GM21528 (cell line): ENCODE measurements around the gene ARNT2.

Experiments
- ATAC-seq: cut with Tn5 transposase; IDR thresholded peaks from one replicate; pipeline ENCODE4 v1.9.1; 2021; ENCODE audit warnings: mild to moderate bottlenecking, moderate library complexity; ENCODE audit not compliant: unreplicated experiment, low FRiP score

Gene ARNT2

DNA sequence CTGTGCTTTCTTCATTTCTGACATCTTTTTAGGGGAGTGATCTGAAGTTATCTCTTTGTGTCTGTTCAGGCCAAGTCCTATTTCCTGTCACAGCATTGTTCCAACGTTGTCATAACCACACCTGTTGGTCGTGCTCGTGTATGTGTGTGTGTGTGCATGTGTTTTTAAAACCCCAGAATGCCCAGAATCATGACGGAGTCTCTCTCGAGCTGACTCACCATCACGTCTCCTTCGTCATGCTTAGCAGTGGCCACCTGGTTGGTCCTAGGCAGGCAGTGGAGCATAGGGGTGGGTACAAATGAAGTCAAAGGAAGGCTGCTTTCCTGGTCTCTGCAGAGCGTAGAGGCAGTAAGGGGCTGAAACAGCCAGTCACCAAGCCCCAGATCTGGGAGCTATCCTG is 164.1 kb downstream of the ARNT2 start:
- ATAC-seq, result no peak

DNA sequence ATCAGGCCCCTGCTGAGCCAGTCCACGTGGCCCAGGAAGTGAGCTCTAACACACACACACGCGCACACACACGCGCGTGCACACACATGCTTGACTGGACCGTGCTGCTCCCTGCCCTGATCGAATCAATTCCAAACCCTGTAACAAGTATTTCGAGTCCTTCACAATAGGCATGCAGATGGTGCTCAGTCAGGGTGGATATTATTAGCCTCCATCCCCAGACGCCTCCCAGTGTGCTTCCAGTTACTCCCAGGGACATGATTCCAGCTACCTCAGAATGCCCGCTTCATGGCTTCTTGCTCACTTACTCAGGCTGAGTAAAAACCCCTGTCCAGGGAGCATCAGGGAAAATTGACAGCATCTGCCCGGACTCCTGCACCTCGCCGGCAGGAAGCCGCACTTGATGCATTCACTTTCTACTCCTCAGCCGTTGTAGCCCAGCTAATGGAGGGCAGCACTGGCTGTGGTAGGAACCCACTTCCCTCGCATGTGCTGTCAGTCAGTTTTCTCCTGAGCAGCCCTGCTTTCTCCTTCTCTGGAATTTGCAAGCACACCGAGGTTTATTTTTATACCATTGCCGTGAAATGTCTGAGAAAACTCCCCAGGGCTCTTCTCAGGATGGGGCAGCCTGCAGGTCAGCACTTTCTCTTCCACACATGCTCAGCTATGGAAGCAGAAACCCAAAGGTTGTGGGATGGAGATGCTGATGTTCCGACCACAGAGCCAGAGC is 164.9 kb downstream of the ARNT2 start:
- ATAC-seq, result no peak

DNA sequence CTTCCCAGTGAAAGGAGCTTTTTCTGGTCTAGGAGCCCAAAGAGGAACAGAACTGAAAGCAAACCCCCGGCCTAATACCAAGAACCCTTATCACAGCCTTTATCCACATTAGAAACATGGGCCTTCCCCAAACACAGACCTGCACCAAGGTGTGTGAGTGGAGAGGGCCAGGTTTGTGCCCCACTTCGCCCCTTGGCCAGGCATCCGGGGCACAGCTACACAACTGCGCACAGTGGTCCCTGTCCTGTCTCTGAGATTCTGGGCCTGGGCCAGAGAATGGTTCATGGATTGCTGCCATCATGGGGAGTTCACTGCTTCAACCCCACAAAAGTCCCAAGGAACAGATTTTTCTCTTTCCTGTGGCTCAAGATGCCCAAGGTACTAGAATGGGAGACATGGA is 165.5 kb downstream of the ARNT2 start:
- ATAC-seq, result no peak

DNA sequence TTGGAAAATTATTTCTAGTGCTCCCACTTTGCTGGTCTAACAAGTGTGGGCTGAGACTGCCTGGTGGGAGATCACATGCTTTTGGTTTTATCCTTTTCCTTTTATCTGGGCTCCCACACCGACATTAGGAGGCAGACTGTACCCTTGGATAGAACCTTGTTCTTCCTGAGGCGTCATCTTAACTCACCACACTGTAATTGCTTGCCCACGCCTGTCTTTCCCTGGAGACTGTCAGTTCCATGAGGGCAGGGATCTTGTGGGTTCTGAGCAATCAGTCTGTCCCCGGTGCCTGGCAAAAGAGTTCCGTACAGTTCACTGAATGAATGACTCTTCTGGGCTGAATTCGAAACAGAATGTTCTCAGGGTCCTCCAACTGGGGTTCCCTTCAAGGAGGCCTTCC is 166.4 kb downstream of the ARNT2 start:
- no peak for ATAC-seq

DNA sequence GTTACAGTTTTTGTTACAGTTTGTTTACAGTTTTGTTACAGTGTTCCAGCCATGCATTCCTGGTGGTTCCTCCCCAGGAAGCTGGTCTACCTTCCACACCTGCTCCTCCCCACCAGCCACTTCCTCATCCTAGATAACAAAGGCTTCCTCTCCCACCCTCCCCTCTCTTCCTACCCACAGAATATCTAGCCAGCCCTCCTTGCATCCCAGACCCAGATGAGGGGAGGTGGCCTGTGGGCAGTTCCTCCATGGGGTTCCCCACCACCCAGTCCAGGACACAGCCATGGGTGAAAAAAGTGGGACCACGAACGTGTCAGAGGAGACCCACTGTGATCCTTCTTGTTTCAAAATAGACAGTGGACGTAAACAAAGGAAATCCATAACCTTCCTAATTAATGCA is 168.2 kb downstream of the ARNT2 start:
- no peak for ATAC-seq

DNA sequence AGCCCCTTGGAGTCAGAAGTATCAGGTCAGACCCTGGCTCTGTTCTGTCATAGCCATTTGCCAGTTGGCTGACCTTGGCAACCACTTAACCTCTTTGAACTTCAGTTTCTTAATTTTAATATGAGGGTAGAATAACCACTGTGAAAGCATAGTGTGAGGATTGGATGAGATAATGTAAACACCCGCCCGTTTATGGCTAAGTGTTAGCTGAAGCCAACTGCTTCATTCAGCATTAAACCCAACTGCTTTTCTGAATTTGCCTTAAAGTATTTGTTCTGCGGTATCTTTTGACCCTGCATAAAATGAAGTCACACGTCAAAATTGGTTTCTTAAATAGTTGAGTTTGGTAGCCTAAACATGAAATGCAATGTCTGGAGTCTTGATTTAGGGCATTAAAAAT is 169.4 kb downstream of the ARNT2 start:
- no peak for ATAC-seq

DNA sequence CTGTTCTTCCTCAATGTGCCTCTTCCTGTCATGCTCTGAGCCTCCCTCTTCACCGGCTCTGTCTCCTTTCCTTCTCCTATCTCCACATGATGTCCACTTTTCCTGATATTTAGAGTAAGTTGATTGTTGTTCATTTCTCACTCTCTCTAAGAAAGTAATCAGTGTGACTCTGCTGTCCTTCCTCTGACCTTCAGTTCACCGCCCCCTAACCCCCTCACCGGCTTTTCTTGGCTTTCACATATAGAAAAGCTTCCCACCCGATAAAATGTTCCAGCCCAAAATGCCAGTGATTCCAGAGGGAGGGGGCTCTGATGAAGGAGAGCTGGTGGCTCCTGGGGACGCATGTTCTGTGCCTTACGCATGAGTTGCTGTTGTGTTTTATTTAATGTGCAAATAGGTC is 170.4 kb downstream of the ARNT2 start:
- no peak for ATAC-seq

DNA sequence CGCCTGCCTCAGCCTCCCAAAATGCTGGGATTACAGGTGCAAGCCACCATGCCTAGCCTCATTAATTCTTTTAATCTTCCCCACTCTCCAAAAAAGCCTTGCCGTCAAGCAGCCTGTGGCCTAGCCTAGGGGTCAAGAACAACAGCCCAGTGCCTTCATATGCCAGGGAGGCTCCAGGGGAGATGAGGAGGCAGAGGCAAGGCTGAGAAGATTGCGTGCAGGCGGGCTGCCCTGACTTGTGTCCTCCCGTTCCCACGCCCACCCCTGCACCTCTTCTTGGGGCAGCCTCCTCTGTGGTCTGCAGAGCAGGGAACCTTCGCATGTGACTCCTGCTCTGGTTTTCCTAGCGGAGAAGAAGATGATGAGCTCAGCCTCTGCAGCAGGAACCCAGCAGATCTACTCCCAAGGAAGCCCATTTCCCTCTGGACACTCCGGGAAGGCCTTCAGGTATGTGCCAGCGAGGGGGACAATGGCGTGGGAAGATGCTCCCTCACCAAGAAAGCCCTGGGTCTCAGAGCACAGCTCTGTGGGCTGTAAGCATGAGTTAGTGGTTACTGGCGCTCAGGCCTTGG is 172.4 kb downstream of the ARNT2 start:
- no peak for ATAC-seq

DNA sequence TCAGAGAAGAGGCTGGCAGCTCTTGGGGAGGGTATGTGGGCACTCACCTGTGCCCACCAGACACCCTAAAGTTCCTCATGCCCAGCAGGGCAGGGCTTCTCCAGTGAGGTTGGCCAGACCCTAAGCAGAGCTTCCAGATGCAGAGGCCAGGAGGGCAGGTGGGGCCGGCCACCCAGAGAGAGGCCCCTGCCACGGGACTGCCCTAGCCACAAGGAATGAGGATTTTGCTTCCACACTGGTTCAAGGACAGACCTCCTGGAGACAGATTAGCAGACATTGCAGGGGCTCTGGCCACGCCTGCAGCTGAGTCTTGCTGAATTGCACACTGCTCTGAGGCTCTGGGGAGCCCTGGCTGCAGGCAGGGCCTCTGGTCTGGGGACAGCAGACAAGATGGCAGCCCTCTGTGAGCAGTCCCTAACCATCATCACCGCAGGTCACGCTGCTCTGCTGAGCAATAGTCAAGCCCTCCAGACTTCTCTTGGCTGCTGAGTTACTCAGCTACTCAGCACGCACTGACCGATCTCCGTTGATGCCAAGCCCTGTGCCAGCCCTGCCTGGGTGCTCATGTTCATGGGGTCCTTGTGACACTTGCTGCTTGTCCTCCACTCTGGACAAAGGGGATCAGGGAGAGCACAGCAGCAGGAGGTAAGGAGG is 173.5 kb downstream of the ARNT2 start:
- ATAC-seq, result no peak

DNA sequence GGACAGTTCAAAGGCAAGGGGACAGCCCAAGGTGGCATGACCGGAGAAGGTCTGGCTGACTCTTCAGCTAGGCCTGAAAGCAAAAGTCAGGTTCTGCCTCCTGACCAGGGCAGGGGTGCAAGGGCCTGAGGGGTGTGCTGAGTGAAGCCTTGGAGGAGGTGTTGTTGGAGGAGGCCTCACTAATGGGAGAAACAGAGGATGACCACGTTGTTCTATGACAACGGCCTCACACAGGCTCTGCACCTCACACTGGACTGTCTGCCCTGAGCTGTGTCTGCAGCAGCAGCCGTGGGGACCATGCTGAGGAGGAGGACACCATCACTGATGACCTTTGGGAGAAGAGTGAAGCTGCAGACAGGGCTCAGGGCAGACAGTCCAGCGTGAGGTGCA is 174.0 kb downstream of the ARNT2 start:
- no peak for ATAC-seq

DNA sequence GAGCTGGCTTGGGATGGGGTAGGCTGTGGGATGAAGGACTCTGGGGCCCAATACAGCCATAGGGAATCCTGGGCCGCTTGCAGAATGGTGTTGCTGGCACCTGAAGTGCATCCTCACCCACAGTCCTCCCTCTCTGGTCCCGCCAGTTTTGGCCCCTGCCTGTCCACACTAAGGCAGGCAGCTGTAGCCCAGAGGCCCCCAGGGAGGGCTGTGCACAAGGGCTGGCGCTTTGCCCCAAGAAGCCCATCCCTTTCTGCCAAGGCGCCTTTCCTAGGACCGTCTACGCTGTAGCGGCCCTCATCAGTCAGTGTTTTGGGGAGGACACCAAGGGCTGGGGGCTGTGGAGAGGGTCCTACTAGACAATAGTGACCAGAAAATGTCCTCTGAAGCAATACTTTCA is 174.7 kb downstream of the ARNT2 start:
- no peak for ATAC-seq

DNA sequence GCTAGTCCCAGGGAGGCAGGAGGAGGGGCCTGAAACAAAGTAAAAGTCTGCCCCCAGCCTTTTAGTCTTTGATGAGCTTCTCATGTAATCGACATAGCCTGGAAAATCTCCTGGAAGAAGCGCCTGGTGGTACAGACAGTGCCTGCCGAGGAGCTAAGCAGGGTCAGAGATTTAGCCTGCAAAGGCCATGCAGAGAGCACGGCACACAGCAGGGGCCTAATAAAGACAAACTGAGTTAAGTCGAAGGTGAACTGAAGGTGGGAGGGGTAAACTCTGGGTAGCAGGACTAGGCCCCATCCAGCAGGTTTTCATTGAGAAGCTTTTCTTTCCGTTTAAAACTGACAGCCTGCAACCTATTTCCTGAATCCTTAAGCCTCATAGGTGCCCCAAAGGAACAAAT is 175.4 kb downstream of the ARNT2 start:
- ATAC-seq, result no peak

DNA sequence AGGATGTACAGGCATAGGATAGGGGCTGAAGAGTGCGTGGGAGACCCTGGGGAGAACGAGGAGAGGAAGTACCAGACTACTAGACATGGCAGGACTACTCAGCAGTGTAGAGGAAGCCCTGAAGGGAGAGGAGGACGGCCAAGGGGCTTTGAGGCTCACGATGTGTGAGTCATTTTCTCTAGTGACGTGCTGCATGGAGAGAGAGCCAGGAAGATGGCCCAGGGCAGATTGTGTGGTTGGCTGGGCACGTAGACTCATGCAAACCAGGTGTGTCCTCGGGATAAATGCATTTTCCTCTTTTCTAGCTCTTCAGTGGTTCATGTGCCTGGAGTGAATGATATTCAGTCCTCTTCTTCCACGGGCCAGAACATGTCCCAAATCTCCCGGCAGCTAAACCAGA is 175.9 kb downstream of the ARNT2 start:
- no peak for ATAC-seq

DNA sequence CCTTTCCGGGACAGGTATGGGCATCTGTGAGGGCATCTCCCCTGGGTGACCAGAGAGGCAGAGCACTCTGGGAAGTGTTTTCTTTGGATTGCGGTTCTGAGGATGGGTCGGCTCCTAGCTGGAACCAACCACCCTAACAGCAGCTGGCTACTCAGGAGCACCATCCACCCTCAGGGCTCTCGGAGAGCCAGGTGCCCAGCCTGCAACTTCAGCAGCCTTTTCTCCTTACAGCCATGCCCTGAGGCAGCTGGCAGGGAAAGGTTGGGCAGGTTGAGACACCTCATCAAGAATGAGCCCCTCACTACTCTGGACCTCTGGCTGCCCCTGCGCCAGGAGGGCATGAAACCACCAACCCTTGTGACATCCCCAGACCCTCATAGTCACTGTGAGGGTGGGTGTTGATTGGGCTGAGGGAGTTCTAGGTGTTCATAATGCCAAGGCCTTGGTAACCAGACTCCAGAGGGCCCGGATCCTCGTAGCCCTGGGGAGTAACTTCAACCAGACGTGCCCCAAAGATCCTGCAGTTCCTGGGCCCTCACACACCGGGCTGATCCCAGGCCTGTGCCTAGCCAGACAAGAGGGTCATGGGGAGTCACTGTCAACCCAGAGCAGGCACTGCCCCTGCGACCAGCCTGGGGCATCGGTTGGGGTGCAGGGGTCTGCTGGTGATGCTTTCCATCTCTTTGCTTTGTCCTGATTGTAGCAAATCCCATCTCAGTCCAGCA is 176.5 kb downstream of the ARNT2 start:
- ATAC-seq, result no peak

DNA sequence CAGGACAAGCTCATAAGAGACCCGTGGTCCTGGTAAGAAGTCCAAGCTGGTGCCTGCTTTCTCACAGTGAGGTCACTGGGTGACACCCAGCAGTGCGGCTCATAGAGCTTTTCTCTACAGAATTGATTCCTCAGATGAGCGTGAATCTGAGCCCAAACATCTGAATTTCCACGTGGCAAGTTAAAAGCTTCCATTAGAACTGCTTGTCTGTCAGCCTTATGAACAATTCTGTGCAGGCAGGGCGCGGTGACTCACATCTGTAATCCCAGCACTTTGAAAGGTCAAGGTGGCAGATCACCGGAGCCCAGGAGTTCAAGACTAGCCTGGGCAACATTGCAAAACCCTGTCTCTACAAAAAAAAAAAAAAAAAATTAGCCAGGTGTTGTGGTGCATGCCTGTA is 177.8 kb downstream of the ARNT2 start:
- ATAC-seq, result no peak

DNA sequence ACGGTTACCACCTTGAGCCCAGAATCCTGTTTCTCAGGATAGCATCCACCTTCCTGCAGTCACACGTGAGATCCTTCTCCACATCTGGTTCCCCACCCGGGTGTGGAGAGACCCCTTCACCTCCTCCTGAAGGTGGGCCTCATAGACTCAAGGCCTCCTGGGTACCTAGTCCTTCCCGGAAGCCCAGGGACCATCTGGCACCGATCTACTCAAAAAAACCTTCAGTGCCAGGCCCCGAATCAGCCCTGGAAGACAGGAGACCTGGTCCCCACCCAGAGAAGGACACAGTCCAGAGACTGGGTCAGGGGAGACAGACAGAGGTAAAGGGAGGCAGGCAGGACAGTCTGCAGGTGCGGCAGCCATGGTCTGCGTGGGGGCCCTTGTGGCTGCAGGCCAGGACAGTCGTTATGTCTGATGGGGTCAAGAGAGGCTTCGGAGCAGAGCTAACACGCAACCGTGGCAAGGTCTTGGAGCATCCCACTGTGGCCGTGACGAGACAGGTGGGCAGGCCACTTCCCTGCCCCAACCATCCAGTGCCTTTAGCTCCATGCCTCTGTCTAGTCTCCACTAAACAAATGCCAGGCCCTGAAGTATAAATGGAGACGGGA is 178.7 kb downstream of the ARNT2 start:
- no peak for ATAC-seq

DNA sequence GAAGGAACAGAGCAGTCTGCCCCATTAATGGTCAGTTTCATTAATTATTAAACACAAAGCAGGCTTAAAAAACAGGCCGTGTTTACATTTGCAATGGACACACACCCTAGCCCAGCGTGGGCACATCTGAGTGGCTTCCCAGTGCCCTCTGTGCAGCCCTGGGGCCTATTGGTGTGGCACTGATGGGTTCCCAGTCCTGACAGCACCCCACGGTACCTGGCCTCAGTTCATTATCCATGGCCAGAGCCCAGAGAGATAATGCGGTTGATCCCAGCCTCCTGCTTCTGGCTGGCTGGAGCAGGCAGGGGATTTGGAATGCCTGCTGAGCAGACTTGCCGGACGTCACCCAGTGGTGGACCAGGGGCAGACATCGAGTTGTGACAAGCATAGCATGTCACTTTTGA is 180.4 kb downstream of the ARNT2 start:
- ATAC-seq, result no peak

DNA sequence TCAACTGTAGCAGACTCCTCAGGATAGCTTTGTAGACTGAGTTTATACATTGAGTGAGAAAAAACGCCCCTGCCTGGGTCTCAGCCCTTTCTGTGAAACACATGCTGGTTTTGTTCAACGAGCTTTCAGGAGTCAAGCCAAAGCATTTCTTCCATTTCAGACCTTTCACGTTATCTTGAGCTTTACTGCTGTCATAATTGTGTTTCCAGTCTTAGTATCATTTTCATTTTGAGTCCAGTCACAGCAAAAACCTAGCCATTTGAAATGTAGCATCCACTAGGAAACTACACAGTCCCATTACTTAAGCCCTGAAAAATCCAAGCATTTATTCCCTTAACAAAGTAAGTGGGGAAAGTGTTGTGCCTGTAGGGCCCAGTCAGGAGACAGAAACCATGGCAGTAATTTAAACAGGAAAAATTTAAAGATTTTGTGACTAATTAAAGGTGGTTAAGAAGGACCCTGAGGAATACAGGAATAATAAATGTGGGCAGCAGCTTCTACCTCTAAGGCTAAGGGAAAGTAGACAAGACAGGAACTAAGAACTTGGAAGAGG is 180.9 kb downstream of the ARNT2 start:
- no peak for ATAC-seq

DNA sequence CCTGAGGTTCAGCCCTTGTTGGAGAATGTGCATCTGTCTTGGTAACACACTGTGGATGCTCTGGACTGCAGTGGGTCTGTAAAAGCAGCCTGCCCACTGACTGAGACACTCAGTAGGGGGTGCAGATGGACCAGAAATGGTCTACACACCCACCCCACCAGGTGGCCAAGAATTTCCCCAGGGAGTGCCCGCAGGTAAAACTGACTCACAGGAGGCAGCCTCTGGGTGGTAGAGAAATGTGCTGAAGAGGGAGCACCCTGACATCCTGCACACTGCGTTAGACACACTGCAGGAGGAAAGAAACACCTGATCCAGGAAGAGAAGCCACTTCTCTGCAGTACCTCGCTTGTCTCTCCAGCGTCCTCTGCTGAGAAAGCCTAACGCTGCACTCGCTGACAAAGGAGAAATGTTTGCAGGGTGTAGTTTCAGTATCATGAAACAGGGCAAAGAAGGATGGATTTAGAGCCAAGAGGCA is 181.4 kb downstream of the ARNT2 start:
- ATAC-seq, result no peak

DNA sequence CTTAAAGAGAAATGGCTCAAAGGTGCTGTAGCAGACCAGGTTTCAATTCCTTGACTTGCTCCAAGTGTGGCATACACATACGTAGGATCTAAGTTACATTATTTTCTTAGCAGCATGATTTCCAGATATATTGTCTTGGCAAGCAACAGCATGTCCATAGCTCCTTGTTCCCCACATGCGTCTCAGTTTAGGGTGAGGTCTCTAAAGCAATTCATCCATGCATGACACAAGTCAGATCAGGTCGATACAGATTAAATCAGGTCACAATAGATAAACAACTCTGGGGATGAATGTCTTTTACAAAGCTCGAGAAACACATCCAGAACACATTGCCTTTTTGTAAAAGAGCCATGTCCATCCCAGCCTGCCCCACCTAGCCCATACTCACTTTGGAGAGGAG is 182.0 kb downstream of the ARNT2 start:
- no peak for ATAC-seq

DNA sequence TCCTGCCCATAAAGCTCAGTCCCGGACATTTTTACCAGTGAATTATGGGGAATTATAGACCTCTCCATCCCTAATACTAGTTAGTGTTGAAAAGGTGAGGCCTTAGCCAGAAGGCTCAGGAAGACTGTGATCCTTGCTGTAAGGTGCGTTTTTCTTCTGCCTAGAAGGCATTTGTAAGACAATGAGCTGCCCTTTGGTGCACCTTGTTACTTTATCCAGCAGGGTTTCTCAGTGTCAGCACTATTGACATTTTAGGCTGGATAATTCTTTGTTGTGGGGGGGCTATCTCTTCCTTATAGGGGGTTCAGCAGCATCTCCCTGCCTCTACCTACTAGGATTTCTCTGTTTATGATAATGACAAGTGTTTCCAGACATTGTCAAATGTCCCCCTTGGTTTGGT is 182.8 kb downstream of the ARNT2 start:
- ATAC-seq, result no peak
